GM13976 (cell line): ENCODE measurements around the gene ZNF778.

Experiments used
- DNase-seq: peaks from one replicate; pipeline ENCODE4 v3.0.0; 2012; ENCODE audit warnings: low spot score
- in situ Hi-C: fragments of 300-500 bp; cut with MboI; formaldehyde crosslinking; loops from one replicate; pipeline ENCODE4 v1.12.0; 2022; ENCODE audit warnings: low sequenced_read_pairs, mixed read lengths, inconsistent platforms; ENCODE audit not compliant: unreplicated experiment
- TF ChIP-seq, protein P1 (sequence below): IDR thresholded peaks from 2 replicates; pipeline ENCODE4 v1.5.1; 2012; ENCODE audit warnings: borderline replicate concordance, mild to moderate bottlenecking; ENCODE audit not compliant: insufficient read depth; ENCODE audit errors: extremely low read depth, missing control alignments, control extremely low read depth

ZNF778 gene

DNA sequence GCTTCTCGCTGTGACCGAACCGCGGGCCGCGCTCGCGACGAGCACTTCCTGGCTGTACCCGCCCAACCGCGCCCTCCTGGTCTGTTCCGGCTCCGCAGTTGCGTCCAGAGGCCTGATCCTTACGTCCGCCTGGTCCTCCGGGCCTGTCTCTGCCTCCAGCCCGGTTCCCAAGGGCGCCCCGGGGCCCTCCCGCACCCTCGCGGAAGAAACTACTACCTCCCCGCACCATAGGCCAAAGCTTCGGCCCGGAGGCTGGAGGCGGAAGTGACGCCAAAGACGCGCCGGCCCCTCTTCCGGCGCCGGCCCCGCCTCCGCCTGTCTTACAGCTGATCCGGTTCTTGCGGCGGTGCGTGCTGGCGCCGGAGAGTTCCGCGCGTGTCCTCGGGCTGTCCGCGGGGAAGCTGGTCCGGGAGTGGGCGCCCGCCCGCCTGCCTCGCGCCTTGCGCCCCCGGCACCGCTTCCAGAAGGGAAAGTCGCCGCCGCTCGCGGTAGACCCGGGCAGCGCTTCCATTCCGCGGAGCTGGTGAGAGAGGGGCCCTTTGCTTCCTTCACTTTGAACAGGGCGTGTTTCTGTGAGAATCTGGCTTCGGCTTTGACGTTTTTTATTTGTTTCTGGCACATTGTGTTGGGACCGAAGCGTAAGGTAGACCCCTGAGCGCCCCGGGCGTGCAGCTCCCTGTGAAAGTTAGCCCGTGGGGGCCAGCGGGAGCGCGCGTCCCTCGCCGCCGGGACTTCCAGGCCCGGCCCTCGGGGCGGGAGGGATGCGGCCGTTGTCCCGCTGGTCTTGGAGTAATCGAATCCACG is at the start of gene ZNF778:
Gene ZNF778 (plus strand): TSS at position 316 of the 804 bp plus-strand sequence. CDS start 3,425 bp downstream, outside the sequence.
- in situ Hi-C loops: no loop called here
- DNase-seq: peak; percentile 96
- TF ChIP-seq, protein P1, sequence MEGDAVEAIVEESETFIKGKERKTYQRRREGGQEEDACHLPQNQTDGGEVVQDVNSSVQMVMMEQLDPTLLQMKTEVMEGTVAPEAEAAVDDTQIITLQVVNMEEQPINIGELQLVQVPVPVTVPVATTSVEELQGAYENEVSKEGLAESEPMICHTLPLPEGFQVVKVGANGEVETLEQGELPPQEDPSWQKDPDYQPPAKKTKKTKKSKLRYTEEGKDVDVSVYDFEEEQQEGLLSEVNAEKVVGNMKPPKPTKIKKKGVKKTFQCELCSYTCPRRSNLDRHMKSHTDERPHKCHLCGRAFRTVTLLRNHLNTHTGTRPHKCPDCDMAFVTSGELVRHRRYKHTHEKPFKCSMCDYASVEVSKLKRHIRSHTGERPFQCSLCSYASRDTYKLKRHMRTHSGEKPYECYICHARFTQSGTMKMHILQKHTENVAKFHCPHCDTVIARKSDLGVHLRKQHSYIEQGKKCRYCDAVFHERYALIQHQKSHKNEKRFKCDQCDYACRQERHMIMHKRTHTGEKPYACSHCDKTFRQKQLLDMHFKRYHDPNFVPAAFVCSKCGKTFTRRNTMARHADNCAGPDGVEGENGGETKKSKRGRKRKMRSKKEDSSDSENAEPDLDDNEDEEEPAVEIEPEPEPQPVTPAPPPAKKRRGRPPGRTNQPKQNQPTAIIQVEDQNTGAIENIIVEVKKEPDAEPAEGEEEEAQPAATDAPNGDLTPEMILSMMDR: no peak

DNA sequence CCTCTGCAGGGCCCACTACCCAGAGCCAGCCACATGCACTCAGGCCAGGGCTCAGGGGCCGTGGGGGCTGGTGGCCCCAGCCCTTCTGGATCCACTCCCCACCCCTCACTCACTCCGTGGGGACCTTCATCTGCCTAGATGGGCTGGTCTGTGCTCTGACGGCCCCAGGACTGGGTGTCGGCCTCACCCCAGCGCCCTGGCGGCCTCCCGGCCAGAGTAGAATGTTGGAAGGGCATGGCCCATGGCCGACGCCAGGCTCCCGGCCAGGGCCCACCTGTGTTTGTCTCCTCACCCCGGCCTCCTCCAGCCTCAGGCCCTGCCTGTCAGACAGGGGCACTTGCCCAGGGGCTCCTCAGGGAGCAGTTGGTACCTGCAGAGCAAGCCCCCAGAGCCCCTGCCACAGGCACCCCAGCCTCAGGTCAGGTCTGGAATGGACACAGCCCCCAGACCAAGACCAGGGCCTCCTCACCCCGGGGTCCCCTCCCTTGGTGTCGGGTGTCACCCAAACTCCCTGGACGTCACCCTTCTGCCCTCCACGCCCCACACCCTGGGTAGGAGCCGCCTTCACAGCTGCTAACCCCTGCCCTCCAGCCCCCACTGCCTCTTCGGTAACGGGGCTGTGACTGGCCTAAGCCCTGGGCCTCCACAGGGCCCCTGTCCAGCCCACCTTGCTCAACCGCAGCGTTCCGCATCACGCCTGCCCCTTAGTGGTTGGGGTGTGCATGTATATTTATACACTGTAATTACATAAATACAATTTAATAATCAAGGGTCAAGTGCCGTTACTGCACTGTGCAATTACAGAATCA is 48.9 kb upstream of the ZNF778 start:
- no peak for DNase-seq
- TF ChIP-seq, protein P1: no peak
- in situ Hi-C loops: loop anchor here (10.0 kb wide), 1 partner anchor 234 kb away; no protein-coding TSS in a partner anchor

DNA sequence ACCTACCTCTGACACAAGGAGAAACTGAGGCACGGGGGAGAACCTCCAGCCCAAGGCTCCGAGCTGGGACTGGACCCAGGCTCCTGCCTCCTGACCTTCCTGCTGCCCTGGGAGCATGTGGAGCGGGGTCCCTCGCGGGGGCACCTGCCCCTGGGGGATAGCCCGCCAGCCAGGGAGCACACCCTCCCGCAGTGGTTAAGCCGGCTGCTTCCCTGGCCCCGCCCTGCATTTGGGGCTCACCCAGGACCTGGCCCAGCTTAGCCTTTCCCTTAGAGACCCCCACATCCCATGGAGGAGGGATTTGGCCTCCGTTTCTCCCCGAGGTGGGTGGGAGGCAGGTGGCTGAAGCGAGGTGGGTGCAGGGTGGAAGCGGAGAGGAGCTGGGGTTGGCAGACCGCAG is 47.7 kb upstream of the ZNF778 start:
- in situ Hi-C loops: loop anchor here (10.0 kb wide), 1 partner anchor 235 kb away; no protein-coding TSS in a partner anchor
- TF ChIP-seq, protein P1: no peak
- no peak for DNase-seq

DNA sequence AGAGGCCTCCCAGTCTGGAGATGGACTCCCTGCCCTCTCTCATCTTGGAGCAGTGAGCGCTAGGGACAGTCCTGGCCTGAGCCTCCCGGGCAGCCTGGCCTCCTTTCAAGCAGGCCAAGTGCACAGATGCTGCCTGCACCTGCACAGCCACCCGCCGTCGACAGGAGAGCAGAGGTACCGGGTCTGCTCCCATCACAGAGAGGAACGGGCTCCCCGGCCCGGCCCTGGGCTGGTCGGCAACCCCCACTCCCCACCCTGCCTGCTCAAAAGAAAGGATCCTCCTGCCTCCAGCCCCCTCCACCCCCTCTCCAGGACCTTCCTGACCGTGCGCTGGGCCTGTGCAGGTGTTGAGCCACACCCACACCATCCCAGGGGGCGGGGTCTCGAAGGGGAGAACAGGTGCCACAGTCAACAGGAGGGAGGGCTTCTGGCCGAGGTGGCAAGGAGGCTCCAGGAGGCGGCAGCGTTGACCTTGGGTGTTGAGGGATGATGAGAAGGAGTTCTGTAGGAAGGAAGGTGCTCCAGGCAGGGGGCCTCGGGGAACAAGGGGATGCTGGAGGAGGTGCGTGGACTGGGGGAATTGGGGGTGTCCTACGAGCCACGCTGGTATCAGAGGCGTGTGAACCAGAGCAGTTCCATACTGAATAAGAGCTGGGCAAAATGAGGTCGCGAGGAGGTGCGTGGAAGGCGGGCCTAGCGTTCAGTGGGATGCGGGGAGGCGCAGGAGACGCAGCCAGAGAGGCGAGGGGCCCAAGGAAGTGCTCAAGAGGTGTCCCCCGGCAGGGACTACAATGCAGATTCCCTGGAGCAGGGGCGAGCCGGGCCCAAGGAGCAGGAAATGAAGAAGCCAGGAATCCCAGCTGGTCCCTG is 46.9 kb upstream of the ZNF778 start:
- in situ Hi-C loops: no loop called here
- TF ChIP-seq, protein P1: peak; percentile 7
- no peak for DNase-seq

DNA sequence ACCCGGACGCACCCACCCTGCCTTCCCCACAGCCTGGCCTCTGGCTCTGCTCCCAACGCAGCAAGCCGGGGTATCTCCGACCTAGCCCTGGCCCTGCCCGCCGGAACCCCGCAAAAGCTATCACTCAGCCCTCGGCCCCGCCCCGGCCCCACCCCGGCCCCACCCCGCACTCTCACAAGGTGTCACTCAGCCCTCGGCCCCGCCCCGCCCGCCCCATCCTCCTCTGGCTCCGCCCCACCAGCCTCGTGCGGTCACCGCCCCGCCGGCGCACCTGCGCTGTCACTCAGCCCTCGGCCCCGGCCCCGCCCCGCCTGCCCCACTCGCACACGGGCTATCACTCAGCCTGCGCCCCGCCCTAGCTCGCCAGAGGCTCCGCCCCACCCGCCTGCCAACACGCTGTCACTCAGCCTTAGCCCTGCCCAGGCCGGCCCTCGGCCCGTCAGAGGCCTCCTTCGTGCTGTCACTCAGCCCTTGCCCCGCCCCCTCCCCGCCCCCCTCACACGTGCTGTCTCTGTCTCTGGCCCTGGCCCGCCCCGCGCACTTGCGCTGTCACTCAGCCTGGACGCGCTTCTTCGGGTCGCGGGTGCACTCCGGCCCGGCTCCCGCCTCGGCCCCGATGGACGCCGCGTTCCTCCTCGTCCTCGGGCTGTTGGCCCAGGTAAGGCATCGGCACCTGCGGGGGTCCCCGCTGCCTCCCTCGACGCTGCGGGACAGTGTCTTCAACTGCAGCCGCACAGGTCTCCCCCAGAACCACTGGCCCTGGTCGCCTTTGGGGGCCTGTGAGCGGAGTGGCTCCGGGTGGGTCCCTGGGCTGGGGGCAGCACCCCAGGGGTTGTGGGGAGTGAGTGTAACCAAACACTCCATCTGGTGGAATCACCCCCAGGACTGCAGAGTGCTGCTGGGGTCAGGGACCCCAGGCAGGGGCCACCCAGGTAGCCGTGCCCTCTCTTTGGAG is 46.0 kb upstream of the ZNF778 start, which contains the start of gene CDH15:
Gene CDH15 (plus strand): TSS at position 533 of the 955 bp plus-strand sequence. CDS start 84 bp downstream, at position 617.
- in situ Hi-C loops: no loop called here
- DNase-seq: peak; percentile 100
- TF ChIP-seq, protein P1: no peak
